ENCODE data around the gene GNL2.

GNL2 gene

GRCh38 chr1:37595440-37596181, at the start of gene GNL2:
Gene GNL2 (minus strand): TSS chr1:37595937. CDS start chr1:37595822, 115 bp downstream.
- peak; percentile 18 for FAIRE-seq

- no peak for FAIRE-seq
Measured at GRCh38 chr1:37641059-37641458, 45.3 kb upstream of the GNL2 start.

- no peak for FAIRE-seq
Measured at GRCh38 chr1:37636435-37636834, 40.7 kb upstream of the GNL2 start.

- FAIRE-seq, result no peak
Measured at GRCh38 chr1:37634992-37635902, 39.5 kb upstream of the GNL2 start.

GRCh38 chr1:37634244-37634991, 38.7 kb upstream of the GNL2 start, which contains the start of gene RSPO1:
Gene RSPO1 (minus strand): TSS chr1:37634892. CDS start chr1:37629661, 5,231 bp downstream.
- FAIRE-seq, result no peak

- no peak for FAIRE-seq
Measured at GRCh38 chr1:37633938-37634243, 38.2 kb upstream of the GNL2 start.

GRCh38 chr1:37633040-37633937, 37.6 kb upstream of the GNL2 start:
- no peak for FAIRE-seq

GRCh38 chr1:37631036-37631435, 35.3 kb upstream of the GNL2 start:
- no peak for FAIRE-seq

- no peak for FAIRE-seq
Measured at GRCh38 chr1:37630426-37631028, 34.8 kb upstream of the GNL2 start.

GRCh38 chr1:37629726-37630425, 34.1 kb upstream of the GNL2 start:
- no peak for FAIRE-seq

GRCh38 chr1:37629008-37629407, 33.3 kb upstream of the GNL2 start:
- no peak for FAIRE-seq

- no peak for FAIRE-seq
Measured at GRCh38 chr1:37628026-37628556, 32.4 kb upstream of the GNL2 start.

- no peak for FAIRE-seq
Measured at GRCh38 chr1:37622131-37622530, 26.4 kb upstream of the GNL2 start.

GRCh38 chr1:37621326-37621870, 25.7 kb upstream of the GNL2 start:
- no peak for FAIRE-seq

- no peak for FAIRE-seq
Measured at GRCh38 chr1:37620707-37621106, 25.0 kb upstream of the GNL2 start.

GRCh38 chr1:37616330-37616729, 20.6 kb upstream of the GNL2 start:
- FAIRE-seq, result no peak

GRCh38 chr1:37614105-37614504, 18.4 kb upstream of the GNL2 start:
- FAIRE-seq, result no peak

- FAIRE-seq, result no peak
Measured at GRCh38 chr1:37612186-37612585, 16.4 kb upstream of the GNL2 start.

- no peak for FAIRE-seq
Measured at GRCh38 chr1:37609994-37610393, 14.3 kb upstream of the GNL2 start.

- FAIRE-seq, result no peak
Measured at GRCh38 chr1:37609002-37609401, 13.3 kb upstream of the GNL2 start.
